Hippocampal formation (tissue), 2 donors: ENCODE data around the gene FREY1.

Experiments
- DNase-seq, 2 donors: peaks; one replicate each; lab custom pipeline; 2025; lab: John Stamatoyannopoulos, UW

Gene FREY1

DNA sequence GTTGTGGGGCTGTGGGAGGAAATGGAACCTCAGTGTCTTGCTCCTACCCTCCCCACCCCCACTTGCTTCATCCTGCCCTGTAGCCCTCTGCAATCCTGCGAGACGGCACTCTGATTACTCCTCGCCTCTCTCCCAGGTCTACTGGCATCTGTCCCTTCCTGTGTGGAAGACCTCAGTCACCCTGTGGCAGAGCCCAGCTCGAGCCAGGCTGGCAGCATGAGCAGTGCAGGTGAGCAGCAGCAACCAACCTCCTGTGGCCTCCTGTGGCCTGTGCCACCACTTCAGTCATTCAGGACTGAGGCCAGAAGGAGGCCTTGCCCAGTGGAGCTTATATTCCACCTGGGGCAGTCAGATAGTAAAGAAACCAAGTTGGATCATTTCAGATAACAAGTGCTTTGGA lies 36.4 kb downstream of the FREY1 start:
- DNase-seq: no peak

DNA sequence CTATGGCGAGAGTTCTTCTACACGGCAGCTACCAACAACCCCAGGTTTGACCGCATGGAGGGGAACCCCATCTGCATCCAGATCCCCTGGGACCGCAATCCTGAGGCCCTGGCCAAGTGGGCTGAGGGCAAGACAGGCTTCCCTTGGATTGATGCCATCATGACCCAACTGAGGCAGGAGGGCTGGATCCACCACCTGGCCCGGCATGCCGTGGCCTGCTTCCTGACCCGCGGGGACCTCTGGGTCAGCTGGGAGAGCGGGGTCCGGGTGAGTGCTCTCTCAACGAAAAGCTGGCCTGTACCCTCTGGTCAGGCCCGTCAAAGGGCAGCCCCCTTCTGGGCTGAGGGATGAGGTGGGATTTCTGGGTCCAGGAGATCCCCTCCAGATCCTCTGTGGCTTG lies 37.5 kb downstream of the FREY1 start:
- no peak for DNase-seq

GRCh38 chr11:45864041-45864440 lies 43.0 kb downstream of the FREY1 start:
- no peak for DNase-seq

DNA sequence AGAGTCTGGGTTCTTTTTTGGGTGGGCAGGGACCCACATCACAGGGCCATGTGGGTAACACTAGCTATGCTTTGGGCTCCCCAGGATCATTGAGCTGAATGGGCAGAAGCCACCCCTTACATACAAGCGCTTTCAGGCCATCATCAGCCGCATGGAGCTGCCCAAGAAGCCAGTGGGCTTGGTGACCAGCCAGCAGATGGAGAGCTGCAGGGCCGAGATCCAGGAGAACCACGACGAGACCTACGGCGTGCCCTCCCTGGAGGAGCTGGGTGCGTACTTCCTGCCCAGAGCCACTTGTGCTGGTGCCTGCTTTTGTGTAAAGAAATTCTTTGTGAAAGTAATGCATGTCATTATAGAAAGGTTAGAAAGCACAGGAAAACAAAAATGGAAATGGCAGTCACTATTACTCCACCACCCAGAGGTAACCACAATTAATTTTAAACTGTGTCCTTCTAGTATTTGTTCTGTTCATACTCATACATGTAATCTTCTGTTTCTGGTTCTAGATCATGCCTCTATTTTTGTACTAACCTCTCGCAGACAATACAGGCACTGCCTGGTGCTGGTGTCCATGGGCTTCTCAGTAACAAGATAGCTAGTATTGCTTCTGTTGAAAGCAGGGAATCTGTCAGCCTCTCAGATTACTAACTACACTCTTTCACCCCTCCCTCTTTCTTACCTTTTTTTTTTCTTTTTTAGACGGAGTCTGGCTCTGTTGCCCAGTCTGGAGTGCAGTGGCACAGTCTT lies 46.1 kb downstream of the FREY1 start:
- no peak for DNase-seq

DNA sequence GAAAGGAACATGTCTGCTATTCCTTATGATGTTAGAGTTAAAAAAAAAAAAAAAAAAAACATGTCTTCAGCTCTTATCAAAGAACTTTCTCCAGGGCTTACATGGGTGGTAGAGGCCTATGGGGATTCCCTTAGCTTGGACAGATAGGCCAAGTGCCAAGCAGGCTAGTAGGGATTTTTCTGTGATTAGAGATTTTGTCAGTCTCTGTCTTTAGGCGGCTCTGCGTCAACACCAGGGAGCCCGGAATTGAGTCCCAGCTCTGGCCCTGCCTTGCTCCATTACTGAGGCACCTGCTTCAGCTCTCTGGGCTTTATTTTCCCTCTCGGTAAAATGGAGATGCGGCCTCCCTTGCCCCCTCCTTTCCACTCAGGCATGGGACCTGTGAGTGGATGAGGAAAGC lies 46.7 kb downstream of the FREY1 start:
- no peak for DNase-seq

DNA sequence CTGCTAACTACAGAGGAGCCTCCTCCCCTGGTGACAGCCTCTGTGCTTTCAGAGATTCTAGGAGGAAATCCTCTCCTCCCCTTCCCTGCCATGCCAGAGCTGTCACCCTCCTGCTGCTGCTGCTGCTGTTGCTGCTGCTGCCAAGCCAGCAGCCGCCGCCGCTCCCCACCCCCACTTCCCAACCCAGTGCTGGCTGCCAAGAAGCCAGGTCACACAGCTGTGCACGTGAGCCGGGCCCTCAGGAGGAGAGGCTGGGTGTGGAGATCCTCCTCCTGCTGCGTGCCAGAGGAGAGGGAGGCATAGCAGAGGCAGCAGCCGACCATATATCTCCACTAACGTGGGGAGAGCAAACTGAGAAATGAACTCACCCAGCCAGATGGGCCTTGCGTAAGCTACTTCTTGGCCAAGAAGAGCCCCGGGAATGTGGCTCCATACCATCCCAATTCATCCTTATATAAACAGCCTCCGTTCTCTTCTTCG lies 47.4 kb downstream of the FREY1 start:
- peak; percentile 70 to 78 for DNase-seq

GRCh38 chr11:45858751-45859398 lies 48.2 kb downstream of the FREY1 start:
- DNase-seq: no peak

GRCh38 chr11:45857961-45858474 lies 49.1 kb downstream of the FREY1 start:
- peak in 1 of 2 donors; percentile 81 for DNase-seq
